Muscle of leg (tissue), 11 donors: ENCODE results near the gene AUTS2. TPM values are rescaled to one million over a fixed set of nuclear protein-coding genes. Genes with fewer than 3 reads are reported as not detected.
A peak's percentile ranks its signal among the peaks of the same experiment; 100 is the strongest.

Source experiments
- DNase-seq: peaks from one replicate; pipeline ENCODE4 v3.0.0; 2013
- H3K27ac ChIP-seq: one replicate; pipeline ENCODE4 v1.5.1; 2013; ENCODE audit warnings: mild to moderate bottlenecking, low read length, control low read depth
- H3K27me3 ChIP-seq: one replicate; pipeline ENCODE4 v1.6.1; 2013; ENCODE audit warnings: low read length; ENCODE audit not compliant: control insufficient read depth, insufficient read depth
- H3K36me3 ChIP-seq: one replicate; pipeline ENCODE4 v1.6.1; 2013; ENCODE audit warnings: low read length; ENCODE audit not compliant: control insufficient read depth, insufficient read depth
- H3K4me1 ChIP-seq: one replicate; pipeline ENCODE4 v1.6.1; 2013; ENCODE audit warnings: low read length; ENCODE audit not compliant: control insufficient read depth, insufficient read depth
- H3K4me3 ChIP-seq: one replicate; pipeline ENCODE4 v1.5.1; 2013; ENCODE audit warnings: low read length, control low read depth
- H3K9me3 ChIP-seq: replicated peaks from 2 replicates; pipeline ENCODE4 v1.6.1; 2013; ENCODE audit warnings: low read depth, low read length; ENCODE audit not compliant: control insufficient read depth
- WGBS: methylation state at CpG from one replicate; pipeline ENCODE4 v1.1.5; 2013; ENCODE audit warnings: missing lambda C conversion rate; ENCODE audit not compliant: insufficient coverage; 5-methylcytosine and 5-hydroxymethylcytosine counted together
- polyA plus RNA-seq, 8 donors: library from polyadenylated mRNA; unstranded; fragments of 120-200 nt; gene quantifications; one replicate each; pipeline versions ENCODE4 v1.2.1 to v1.2.3, GENCODE V29; 2013; ENCODE audit warnings: inconsistent platforms in 1 of 8, low replicate concordance in 1 of 8; ENCODE audit not compliant: insufficient read length in 8 of 8, insufficient read depth in 1 of 8
- total RNA-seq: library from RNA; stranded (reverse); fragments of 120-200 nt; gene quantifications from one replicate; pipeline ENCODE4 v1.2.4, GENCODE V29; 2013

AUTS2 gene
- total and polyA plus RNA-seq, 9 donors: 28.6 to 92.3 (median 58.8) TPM

DNA sequence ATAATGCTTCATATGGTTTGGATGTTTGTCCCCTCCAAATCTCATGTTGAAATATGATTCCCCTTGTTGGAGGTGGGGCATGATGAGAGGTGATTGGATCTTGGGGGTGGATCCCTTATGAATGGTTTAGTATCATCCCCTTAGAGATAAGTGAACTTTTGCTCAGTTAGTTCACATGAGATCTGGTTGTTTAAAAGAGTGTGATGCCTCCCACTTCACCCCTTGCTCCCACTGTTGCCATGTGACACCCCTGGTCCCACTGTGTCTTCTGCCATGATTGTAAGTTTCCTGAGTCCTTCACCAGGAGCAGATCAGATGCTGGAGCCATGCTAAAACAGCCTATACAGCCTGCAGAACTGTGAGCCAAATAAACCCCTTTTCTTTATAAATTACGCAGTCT, 13.1 kb upstream of the AUTS2 start:
- Histone ChIP-seq H3K4me3 (no peak overlapping the region), H3K9me3 (no peaks in the 10 kb centered on the region), H3K36me3 (no peaks in the 10 kb centered on the region), H3K27me3 (no peaks in the 10 kb centered on the region), H3K4me1 (no peaks in the 10 kb centered on the region), H3K27ac (no peak overlapping the region)
- no peak for DNase-seq
- no CpG with 5 or more reads among the region's 1 CpG for WGBS

- Histone ChIP-seq H3K27ac (no peak overlapping the region), H3K4me1 (no peaks in the 10 kb centered on the region), H3K9me3 (no peaks in the 10 kb centered on the region), H3K36me3 (no peaks in the 10 kb centered on the region), H3K4me3 (no peak overlapping the region), H3K27me3 (no peaks in the 10 kb centered on the region)
- DNase-seq: no peak
- WGBS: 76% methylated on average over 3 of the region's 3 CpGs
These were observed 12.0 kb upstream of the AUTS2 start for GRCh38 chr7:69586321-69586720.

- no CpG with 5 or more reads among the region's 5 CpGs for WGBS
- DNase-seq: no peak
- Histone ChIP-seq H3K27ac (no peak overlapping the region), H3K27me3 (no peaks in the 10 kb centered on the region), H3K9me3 (no peaks in the 10 kb centered on the region), H3K4me1 (no peaks in the 10 kb centered on the region), H3K36me3 (no peaks in the 10 kb centered on the region), H3K4me3 (no peak overlapping the region)
These were observed 9.5 kb upstream of the AUTS2 start for GRCh38 chr7:69588773-69589172.

DNA sequence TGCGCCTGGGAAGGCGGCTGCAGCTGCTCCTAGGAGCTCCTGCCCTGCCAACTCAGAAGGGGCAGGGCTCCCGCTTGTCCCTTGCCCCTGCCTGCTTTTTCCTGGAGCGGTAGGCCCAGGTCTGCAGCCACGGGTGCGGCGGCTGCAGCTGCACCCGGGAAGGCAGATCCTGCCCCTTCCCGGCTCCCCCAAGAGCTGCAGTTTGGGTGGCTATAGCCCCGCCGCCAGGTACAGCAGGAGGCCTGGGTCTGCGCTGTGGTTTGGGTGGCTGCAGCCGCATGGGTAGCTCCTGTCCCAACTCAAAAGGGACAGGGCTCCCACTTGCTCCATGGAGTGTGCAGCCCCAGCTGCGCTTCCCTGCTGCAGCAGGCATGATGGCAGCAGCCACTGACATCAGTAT, 6.5 kb upstream of the AUTS2 start:
- Histone ChIP-seq H3K4me3 (no peak overlapping the region), H3K27me3 (no peaks in the 10 kb centered on the region), H3K9me3 (no peaks in the 10 kb centered on the region), H3K36me3 (no peaks in the 10 kb centered on the region), H3K27ac (no peak overlapping the region), H3K4me1 (no peaks in the 10 kb centered on the region)
- 86% methylated on average over 13 of the region's 14 CpGs for WGBS
- DNase-seq: no peak

GRCh38 chr7:69593511-69593910, 4.8 kb upstream of the AUTS2 start:
- no peaks in the 10 kb centered on the region for H3K27me3 ChIP-seq
- H3K36me3 ChIP-seq: no peaks in the 10 kb centered on the region
- no peak overlapping the region for H3K4me3 ChIP-seq
- no peaks in the 10 kb centered on the region for H3K9me3 ChIP-seq
- WGBS: no CpG with 5 or more reads among the region's 2 CpGs
- no peak for DNase-seq
- H3K4me1 ChIP-seq: peaks cover 2% of the 10 kb centered on the region
- H3K27ac ChIP-seq: no peak overlapping the region

DNA sequence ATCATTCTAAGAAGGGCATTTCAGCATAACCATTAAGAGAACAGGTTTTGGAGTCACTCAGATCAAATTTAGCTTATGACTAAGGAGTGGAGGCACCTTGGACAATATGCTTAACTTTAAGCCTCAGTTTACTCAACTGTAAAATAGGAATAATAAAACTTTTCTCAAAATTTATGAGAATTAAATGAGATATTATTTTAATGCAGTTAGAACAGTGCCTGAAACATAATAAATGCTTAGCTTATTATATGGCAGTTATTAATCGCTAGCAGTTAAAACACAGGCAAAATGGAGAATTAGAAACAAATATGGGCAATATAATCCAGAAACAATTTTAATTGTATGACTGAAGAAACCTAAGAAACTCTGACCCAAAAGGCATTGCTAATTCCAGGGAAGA, 2.9 kb upstream of the AUTS2 start:
- Histone ChIP-seq H3K4me1 (peaks cover 8% of the 10 kb centered on the region), H3K27me3 (no peaks in the 10 kb centered on the region), H3K4me3 (no peak overlapping the region), H3K36me3 (no peaks in the 10 kb centered on the region), H3K9me3 (no peaks in the 10 kb centered on the region), H3K27ac (no peak overlapping the region)
- no peak for DNase-seq
- WGBS: no CpG with 5 or more reads among the region's 1 CpG

- Histone ChIP-seq H3K27ac (no peak overlapping the region), H3K4me1 (peaks cover 13% of the 10 kb centered on the region), H3K9me3 (no peaks in the 10 kb centered on the region), H3K36me3 (no peaks in the 10 kb centered on the region), H3K4me3 (no peak overlapping the region), H3K27me3 (no peaks in the 10 kb centered on the region)
- 91% methylated on average over 4 of the region's 7 CpGs for WGBS
- DNase-seq: no peak
These were observed 2.2 kb upstream of the AUTS2 start for GRCh38 chr7:69596056-69596455.

- H3K36me3 ChIP-seq: no peaks in the 10 kb centered on the region
- no peaks in the 10 kb centered on the region for H3K27me3 ChIP-seq
- H3K9me3 ChIP-seq: no peaks in the 10 kb centered on the region
- peaks cover 15% of the 10 kb centered on the region for H3K4me1 ChIP-seq
- no peak for DNase-seq
- peak overlapping the region; percentile 84 for H3K27ac ChIP-seq
- 2% methylated on average over 7 of the region's 16 CpGs for WGBS
- peak overlapping the region; percentile 61 for H3K4me3 ChIP-seq
These were observed 1.5 kb upstream of the AUTS2 start for GRCh38 chr7:69596723-69597277.

GRCh38 chr7:69597278-69598076, 798 bp upstream of the AUTS2 start:
- H3K27me3 ChIP-seq: no peaks in the 10 kb centered on the region

GRCh38 chr7:69598487-69599285, 411 bp downstream of the AUTS2 start:
- Histone ChIP-seq H3K4me1 (peaks cover 15% of the 10 kb centered on the region), H3K9me3 (no peaks in the 10 kb centered on the region), H3K27me3 (no peaks in the 10 kb centered on the region), H3K4me3 (peak overlapping the region; percentile 71), H3K27ac (peak overlapping the region; percentile 82), H3K36me3 (no peaks in the 10 kb centered on the region)
- DNase-seq: peak; percentile 83
- under 1% methylated on average over 29 of the region's 70 CpGs for WGBS

More at GRCh38 chr7:69597278-69598076, 798 bp upstream of the AUTS2 start:
- Histone ChIP-seq H3K4me3 (peak overlapping the region; percentile 61), H3K9me3 (no peaks in the 10 kb centered on the region), H3K36me3 (no peaks in the 10 kb centered on the region), H3K4me1 (peaks cover 15% of the 10 kb centered on the region), H3K27ac (peak overlapping the region; percentile 84)
- WGBS: under 1% methylated on average over 56 of the region's 78 CpGs
- DNase-seq: peak; percentile 79
